Measurements from ENCODE around the gene ECSIT.

DNA sequence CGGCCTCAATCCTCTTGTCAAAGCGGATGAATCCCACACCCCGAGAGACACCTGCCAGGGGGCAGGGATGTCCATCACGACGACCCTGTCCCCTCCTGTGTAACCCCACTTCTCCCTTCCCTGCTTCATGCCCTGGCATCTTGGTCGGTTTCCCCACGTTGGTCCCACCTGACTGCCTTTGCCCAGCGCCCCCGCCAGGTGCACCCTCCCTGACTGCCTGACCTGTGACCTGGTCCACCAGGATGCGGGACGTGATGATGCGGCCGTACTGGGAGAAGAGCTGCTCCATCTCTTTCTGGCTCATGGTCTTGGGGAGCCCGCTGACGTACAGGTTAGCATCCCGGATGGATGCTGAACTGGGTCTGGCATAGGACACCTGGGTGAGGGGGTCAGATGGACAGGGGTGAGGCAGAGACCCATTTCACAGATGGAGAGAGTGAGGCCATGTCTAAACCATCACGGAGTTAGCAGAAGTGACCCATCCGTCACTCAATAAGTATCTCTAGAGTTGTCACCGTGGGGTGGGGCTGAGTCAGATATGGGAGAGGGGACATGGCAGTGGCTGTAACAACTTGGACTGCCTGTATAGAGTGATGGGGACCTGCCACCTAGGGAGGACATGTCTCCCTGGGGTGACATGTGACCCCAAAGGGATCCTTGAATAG is 70.6 kb downstream of the ECSIT start:
- TF ChIP-seq CTCF (IDR thresholded peaks at IDR 0.05) (no peak), POLR2A (IDR thresholded peaks at IDR 0.05) (no peak)

Data from vagina (tissue), 2 donors.